HG03571 (cell line): ENCODE data around the gene CDKL1.

Experiments used
- ATAC-seq: cut with Tn5 transposase; IDR thresholded peaks from one replicate; pipeline ENCODE4 v1.9.1; 2021; ENCODE audit not compliant: unreplicated experiment

The CDKL1 gene

DNA sequence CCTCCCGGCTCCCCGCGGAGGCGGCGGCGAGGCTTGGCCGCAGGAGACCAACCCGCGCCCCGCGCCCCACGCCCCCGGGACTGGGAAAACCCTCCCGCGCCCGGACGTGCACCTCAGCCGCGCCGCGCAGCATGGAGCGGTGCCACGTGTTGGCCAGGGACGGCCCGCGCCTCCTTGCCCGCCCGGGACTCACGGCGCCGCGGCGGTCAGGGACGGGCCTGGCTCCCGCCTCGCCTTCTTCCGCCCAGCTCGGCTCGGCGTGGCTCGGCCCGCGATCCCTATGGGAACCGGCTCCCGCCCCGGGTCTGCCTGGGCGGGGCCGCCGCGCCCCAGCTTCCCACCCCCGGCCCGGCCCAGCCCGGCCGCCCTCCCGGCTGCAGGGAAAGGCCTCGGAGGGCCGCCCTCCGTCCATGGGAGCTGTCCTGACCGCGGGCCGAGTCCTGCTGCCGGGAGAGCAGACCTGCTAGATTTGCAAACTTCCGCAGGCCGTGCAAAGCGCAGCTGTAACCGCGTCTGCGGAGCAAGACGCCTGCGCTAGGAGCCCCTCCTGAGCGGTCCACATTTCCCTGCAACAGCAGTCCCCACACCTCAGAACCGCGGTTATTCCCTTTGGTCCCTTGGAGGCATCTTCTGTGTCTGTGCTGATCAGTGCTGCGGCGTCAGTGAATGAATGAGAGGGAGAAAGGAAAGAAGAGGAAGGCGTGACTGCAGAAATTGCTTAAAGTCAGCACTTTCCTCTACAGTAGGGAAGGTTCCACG, at the start of gene CDKL1:
CDKL1 (minus strand) TSS at position 251 of the 759 bp plus-strand sequence. CDS start 1,013 bp downstream, outside the sequence.
- ATAC-seq, result peak; percentile 52

DNA sequence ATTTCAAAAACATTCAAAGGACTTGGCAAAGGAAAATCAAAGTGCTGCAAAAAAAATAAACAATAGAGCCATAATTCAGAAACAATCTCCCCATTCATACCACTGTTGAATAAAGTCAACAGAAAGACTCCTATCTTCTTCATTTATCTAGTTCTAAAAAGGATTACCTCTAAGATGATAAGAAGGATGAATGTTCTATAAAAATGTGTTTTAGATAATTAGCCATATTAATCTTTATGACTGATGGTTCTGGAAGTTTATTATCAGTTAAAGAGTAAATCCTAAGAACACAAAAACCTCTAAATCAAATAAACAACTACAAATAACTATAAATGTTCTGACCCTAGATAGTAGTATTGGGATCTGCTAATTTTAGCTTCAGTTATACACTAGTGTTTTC, 37.8 kb upstream of the CDKL1 start:
- ATAC-seq, result no peak

DNA sequence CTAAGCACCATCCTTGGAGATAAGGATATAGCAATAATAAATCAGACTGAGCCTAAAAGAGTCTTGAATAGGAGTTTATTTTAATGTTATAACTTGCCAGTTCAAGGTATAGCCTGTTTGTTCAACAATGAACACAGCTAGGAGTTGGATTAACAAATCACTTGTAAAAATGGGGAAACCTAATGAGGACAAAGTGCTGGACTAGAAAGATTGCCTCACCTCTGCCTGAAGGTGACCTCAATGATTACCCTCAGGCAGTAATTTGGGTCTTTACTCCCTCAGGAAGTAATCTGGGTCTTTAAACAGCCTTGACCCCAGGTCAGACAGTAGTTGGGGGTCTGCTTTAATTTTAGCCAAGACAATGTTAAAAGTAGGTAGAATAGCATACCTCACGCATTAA, 35.5 kb upstream of the CDKL1 start:
- ATAC-seq, result no peak

DNA sequence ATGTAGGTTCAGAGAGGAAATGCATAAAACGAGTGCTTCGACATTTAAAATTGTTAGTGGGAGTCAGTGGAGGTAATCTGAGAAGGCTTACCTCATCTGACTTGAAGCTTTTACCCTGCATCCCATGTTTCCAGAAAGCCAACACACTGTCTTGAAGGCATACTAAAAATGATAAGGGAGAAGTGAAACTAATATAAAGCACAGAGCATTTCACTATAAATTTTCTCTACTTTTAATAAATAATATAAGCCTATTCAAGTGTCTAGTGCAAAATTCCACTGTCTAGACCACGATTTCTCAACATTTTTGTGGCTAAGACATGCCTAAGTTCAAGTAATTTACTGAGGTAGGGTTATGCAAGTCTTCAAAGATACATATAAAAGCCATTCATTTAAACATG, 29.1 kb upstream of the CDKL1 start:
- ATAC-seq, result no peak

DNA sequence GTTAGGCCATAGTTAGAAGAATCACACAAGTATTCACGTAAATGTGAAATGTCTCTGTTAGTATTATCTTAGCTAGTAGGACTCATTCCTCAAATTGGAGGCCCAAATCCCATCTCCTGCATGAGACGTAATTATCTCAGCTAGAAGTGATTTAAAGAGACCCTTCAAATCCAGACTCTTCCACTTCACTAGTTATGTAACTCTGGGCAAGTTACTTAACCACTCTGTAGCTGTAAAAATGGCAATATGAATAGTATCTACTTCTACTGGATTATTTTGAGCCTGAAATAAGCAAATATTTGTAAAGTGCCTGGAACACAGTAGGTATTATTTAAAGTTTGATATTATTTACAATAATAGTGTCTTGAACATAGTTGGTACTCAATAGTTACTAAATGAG, 28.4 kb upstream of the CDKL1 start:
- no peak for ATAC-seq

DNA sequence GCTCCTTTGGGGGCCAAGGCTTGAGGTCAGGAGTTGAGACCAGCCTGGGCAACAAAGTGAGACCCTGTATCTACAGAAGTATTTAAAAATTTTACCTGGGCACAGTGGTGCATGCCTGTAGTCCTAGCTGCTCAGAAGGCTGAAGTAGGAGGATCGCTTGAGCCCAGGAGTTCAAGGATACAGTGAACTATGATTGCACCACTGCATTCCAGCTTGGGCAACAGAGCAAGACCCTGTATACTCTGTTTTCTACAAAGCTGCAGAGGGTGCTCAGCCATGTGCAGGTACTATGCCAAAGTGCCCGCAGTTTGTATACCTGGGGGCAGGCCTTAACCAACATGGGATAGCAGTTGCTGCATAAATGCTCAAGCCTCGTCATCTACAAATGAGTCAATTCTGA, 26.8 kb upstream of the CDKL1 start:
- ATAC-seq, result no peak

DNA sequence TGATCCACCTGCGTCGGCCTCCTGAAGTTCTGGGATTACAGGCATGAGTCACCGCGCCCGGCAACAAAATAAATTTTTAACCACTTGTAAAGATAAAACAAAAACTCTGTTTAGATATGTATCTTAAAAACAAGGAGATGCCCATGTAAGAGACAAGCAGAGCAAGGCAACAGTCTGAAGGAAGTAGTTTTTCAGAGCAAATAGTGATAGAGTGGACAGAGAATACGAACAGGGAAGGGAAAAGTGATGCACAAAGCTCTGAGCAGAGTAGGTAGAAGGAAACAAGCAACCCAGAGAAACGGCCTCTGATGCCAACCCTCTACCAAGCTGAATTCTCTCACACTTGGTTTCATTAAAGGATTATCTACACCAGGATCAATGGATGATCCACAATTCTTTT, 24.8 kb upstream of the CDKL1 start:
- no peak for ATAC-seq

DNA sequence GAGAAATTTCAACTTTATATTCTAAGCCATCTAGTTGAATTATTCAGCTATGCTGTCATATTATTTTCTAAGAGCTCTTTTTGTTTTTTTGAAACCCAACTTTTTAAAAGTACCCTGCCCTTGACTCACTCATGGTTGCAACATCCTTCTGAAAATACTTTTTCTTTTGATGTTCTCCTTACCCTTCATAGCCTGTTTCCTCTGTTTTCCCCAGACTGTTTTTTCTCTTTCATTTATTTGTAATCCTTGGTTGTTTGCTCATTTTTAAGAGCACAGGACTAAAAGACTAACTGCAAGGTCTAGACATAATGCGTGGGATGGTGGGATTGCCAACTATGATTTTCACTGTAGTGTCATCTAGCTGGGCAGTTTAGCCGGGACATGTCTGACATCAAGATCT, 21.2 kb upstream of the CDKL1 start:
- ATAC-seq, result no peak

DNA sequence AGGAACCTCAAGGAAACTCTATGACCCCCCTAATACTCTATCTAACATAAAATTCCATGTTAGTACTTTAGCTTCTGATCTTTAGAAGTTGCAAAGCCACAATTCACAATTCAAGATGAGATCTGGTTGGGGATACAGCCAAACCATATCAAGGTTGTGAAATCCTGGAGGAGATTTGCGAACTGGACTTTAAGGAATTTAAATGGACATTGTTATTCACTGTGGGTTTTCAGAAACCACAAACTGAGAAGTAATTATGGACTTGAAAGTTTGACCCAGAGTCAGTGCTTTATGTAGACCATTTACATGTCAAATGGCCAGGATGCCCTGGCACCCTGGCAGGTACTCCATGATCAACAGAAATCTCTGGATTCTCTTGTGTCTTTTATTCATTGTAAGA, 14.2 kb upstream of the CDKL1 start:
- no peak for ATAC-seq

DNA sequence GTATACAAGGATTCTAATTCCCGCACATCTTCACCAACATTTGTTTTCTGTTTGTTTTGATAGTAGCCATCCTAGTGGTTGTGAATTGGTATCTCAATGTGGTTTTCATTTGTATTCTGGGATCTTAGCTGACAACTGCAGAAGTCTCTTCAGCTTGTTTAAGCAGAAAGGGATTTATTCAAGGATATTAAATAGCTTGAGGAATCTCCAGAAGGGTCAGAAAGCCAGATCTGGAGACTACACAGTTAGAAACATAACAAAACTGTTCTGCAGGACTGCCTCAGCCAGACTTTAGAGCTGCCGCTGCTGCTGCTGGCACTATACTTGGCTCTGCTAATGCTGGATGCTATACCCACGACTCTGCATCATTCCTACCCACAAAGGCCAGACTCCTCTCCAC, 13.4 kb upstream of the CDKL1 start:
- no peak for ATAC-seq

DNA sequence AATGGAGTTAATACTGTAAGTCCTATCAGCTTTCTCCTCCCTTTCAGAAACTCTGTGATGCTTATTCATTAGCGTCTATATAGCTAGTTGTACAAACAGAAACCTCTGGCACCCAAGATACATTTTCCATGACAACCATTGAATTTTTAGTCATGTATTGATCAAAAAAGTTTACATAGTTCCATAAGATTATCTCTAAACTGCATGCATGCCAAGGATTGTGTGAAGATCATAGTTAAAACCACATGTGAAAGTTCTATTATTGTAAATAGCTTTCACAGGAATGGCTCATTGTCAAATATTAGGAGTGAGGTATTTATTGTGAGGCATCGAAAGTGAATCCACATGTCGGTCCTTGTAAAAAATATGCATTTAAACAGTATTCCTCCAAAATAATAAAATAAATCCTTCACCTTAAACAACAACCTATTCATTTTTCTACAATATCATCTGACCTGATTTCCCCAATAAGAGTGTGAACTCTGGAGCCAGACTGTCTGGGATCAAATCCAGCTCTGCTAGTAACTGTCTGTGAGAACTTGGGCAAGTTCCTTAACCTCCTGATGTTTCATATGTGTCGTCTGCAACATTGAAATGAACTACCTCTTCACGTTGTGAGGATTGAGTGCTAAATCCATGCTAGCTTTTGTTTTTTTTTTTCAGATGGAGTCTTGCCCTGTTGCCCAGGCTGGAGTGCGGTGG, 10.6 kb upstream of the CDKL1 start:
- ATAC-seq, result no peak

DNA sequence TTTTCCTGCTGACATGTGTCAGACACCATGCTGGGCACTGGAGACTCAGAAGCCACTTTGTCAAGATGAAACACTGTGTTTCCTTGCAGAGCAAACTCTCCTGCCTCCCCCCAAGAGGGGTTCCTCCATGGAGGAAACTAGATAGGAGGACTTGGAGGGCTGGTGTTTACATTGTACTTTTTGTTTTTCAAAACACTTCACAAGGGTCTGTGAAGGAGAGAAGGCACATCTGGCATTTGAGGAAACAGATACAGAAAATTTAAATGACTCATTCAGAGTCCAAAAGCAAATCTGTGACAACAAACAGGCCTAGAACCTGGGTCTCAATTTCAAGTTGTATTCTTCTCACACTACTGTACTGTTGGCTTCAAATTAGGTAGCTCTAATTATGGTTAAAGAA, 6.7 kb upstream of the CDKL1 start:
- no peak for ATAC-seq

DNA sequence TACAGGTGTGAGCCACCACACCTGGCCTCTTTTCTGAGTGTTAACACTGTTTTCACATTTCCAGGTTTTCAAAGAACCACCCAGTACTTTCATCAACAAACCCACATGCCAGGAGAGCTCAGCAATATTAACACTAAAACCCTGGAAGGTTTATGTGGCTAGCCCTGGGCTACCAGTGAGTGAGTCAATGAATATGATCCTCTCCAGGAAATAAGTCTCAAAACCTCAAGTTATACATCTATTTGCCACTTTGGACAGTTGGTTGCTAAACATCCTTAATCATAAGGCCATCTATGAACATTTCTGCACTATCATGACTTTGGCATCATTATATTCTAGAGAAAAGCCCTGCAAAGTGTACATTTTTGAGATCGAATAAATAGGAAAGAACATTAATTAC, 6.3 kb upstream of the CDKL1 start:
- no peak for ATAC-seq

DNA sequence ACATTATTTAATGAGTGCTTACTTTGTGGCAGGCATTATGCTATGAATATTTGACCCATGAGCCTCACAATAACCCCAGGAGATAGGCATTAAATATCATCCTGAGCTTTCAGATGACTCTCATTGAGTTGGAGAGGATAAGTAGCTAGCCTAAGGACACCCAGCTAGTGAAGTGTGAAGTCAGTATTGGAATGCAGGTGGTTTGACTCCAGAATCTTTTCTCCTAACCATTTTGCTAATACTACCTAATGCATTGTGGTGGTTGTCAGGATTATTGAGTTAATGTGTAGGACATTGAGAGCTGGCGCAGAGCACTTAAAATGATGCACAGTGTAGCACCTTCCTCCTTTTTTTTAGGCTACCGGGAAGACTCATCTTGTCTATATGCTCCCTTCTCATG, 3.8 kb upstream of the CDKL1 start:
- ATAC-seq, result no peak

DNA sequence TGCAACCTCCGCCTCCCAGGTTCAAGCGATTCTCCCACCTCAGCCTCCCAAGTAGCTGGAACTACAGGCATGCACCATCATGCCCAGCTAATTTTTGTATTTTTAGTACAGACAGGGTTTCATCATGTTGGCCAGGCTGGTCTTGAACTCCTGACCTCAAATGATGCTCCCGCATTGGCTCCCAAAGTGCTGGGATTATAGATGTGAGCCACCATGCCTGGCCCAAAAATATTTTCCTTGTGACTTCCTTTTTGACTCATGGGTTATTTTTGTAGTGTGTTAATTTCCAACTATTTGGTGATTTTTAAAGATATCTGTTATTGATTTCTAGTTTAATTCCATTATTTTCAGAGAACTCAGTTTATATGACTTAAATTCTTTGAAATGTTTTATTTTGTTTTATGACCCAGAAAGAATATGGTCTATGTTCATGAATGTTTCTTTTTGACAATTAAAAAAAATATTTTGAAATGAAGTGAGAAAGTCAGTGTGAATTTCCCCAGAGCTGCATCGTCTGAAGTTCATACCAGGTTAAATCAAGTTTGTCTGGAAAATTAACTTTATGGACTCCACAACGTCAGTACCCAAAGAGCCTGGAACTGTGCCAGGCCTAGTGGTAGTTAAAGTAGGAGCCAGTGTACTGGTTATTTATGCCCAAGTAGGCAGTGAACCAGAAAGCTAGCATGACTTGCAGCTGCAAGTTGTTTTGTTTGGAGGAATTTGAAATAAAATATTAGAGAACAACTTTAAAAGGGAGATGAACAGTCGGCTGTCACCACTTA, 2.8 kb upstream of the CDKL1 start:
- ATAC-seq, result no peak

DNA sequence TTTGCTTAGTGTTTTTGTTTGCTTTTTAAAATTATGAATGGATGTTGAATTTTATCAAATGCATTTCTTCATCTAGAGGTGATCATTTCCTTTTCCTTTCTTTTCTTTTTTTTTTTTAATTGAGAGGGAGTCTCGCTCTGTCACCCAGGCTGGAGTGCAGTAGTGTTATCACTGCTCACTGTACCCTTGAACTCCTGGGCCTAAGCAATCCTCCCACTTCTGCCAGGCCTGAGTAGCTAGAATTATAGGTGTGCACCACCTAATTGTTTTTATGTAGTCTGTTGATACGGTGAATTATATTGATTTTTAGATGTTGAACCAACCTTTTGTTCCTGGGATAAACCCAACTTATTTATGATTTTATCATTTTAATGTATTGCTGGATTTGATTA, 1.5 kb upstream of the CDKL1 start:
- ATAC-seq, result no peak

DNA sequence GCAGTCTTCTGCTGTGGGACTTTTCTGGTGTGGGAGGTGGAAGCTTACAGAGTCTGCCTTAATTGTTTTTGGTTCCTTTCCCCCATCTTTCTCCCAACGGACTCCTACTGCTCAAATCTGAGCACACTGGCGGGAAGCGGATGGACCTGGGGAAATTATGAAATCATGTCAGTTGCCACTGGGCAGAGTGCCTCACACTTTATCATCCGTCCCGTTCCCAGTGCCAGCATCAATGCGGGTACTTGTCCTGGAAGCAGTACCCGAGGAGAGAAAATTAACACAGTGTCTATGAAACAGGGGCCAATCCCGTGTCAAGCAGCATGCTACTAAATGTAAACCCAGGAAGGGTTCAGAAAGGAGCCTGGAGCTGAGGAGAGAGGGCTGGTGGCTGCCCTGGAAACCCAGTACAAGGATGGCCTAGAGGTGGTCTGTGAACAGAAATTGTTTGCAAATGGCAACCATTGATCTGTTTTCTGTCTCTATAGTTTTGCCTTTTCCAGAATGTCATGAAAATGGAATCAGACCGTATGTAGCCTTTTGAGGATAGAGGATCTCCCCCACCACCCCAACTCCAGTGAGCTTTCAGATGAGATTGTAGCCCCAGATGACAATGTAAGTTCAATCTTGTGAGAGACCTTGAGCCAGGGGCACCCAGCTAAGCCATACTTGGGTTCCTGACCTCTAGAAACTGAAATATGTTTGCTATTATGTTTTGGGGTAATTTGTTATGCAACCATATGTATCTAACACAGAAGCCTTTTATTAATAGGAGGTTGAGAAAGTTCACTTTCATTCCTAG, 908 bp upstream of the CDKL1 start:
- ATAC-seq, result no peak

DNA sequence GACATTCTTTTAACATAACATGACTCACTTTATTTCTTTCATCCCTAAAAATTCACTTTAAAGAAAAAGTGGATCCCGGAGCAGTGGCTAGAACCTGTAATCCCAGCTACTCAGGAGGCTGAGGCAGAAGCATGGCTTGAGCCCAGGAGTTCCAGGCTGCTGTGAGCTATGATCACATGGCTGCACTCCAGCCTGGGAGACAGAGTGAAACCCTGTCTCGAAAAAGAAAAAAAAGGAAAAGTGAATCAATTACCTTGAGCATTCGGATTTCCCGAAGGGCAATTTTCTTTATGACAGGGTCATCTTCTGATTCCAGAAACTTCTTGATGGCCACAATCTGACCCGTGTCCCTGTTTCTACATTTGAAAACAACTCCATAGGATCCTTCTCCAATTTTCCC, 1.2 kb downstream of the CDKL1 start:
- no peak for ATAC-seq

DNA sequence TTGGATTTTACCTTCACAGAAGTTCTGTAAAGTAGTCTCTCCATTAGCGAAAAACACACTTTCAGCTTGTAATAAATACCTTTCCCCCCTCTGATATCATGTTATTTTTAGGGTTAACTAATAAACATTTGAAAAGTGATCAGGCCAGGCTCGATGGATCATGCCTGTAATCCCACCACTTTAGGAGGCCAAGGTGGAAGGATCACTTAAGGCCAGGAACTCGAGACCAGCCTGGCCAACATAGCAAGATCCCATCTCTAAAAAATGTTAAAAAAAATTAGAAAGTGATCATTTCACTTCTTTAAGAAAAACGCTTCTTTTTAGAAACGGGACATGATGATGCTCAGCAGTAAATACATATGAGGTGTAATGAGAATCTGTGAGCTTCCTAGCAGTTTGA, 2.0 kb downstream of the CDKL1 start:
- ATAC-seq, result no peak

DNA sequence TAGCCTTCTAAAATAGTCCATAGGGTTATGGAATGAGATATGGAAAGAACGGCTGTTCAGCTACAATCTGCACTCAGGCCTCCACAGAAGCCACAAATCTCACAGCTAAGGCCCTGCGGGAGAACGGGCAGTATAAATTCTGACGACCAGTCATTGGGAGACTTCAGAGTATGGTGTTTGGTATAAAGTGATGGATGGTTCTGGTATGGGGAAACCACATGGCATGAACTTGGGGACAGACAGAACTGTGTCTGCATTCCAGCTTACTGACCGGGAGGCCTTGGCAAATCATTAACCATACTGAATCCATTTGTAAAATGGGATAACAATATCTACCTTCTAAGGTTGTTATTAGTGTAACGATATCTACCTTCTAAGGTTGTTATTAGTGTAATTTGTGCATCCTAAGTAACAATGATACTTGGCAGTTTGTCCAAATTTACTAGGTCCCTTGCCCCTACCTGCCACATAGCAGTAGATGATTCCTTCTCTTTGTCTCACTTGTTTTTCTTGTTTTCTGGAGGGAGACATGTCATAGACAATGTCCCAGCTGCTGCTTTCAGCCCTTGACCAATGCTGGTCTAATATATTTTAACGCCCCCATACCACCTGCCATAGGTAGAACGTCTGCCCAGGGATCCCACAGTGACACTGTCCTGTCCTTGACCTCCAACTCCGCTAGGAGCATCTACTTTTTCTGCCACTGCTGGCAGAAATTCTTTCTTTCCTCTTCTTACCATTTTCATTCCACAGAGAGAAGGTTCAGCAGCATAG, 6.8 kb downstream of the CDKL1 start:
- ATAC-seq, result no peak
